MM.1S (cell line): Measurements from ENCODE around the gene TGFB2.

ENCODE experiments used
- DNase-seq: peaks from one replicate; pipeline ENCODE4 v3.0.0-alpha.2; 2015
- H2AFZ ChIP-seq: fragments of 300-600 bp; sonication (generic); 2 replicates; pipeline ENCODE4 v1.6.0; 2016; ENCODE audit warnings: antibody characterized with exemption, low read length
- H3F3A ChIP-seq: fragments of 300-600 bp; sonication (generic); 2 replicates; pipeline ENCODE4 v1.6.1; 2016; ENCODE audit warnings: mild to moderate bottlenecking, antibody characterized with exemption, low read length, moderate library complexity, mixed read lengths; ENCODE audit not compliant: insufficient read depth
- H3K27ac ChIP-seq: fragments of 300-600 bp; sonication (generic); 2 replicates; pipeline ENCODE4 v1.5.1; 2016; ENCODE audit warnings: mild to moderate bottlenecking, low read length
- H3K27me3 ChIP-seq: fragments of 300-600 bp; sonication (generic); replicated peaks from 2 replicates; pipeline ENCODE4 v1.6.0; 2016; ENCODE audit warnings: low read length; ENCODE audit not compliant: insufficient read depth
- H3K36me3 ChIP-seq: fragments of 300-600 bp; sonication (generic); replicated peaks from 2 replicates; pipeline ENCODE4 v1.6.1; 2016; ENCODE audit warnings: mild to moderate bottlenecking, low read length, mixed read lengths; ENCODE audit not compliant: insufficient read depth
- H3K4me1 ChIP-seq: fragments of 300-600 bp; sonication (generic); 2 replicates; pipeline ENCODE4 v1.6.1; 2016; ENCODE audit warnings: low read length, mixed read lengths
- H3K4me2 ChIP-seq: fragments of 300-600 bp; sonication (generic); 2 replicates; pipeline ENCODE4 v1.6.0; 2016; ENCODE audit warnings: low read depth, low read length
- H3K4me3 ChIP-seq: fragments of 300-600 bp; sonication (generic); 2 replicates; pipeline ENCODE4 v1.5.1; 2016; ENCODE audit warnings: low read length, mixed read lengths
- H3K79me2 ChIP-seq: fragments of 300-600 bp; sonication (generic); 2 replicates; pipeline ENCODE4 v1.6.1; 2016; ENCODE audit warnings: mixed run types, low read length, mixed read lengths
- H3K9ac ChIP-seq: fragments of 300-600 bp; sonication (generic); 2 replicates; pipeline ENCODE4 v1.6.1; 2016; ENCODE audit warnings: low read length, mixed read lengths
- H3K9me2 ChIP-seq: fragments of 300-600 bp; sonication (generic); replicated peaks from 2 replicates; pipeline ENCODE4 v1.6.1; 2016; ENCODE audit warnings: mild to moderate bottlenecking, low read length, mixed read lengths; ENCODE audit not compliant: insufficient read depth
- H3K9me3 ChIP-seq: fragments of 300-600 bp; sonication (generic); replicated peaks from 2 replicates; pipeline ENCODE4 v1.6.1; 2016; ENCODE audit warnings: mild to moderate bottlenecking, low read length, mixed read lengths; ENCODE audit not compliant: insufficient read depth
- H4K20me1 ChIP-seq: fragments of 300-600 bp; sonication (generic); 2 replicates; pipeline ENCODE4 v1.6.1; 2016; ENCODE audit warnings: mild to moderate bottlenecking, low read length, moderate library complexity, mixed read lengths; ENCODE audit not compliant: insufficient read depth
- EZH2 ChIP-seq: fragments of 300-600 bp; sonication (generic); optimal IDR thresholded peaks from 2 replicates; pipeline ENCODE3; 2017; ENCODE audit warnings: low read depth, mild to moderate bottlenecking, antibody characterized with exemption, low read length, mixed read lengths
- EZH2phosphoT487 ChIP-seq: fragments of 300-600 bp; sonication (generic); IDR thresholded peaks from 2 replicates; pipeline ENCODE4 v1.6.1; 2018; ENCODE audit warnings: antibody characterized with exemption, low read length
- TF ChIP-seq, protein P1 (sequence below): fragments of 300-600 bp; sonication (generic); IDR thresholded peaks from 2 replicates; pipeline ENCODE4 v1.5.1; 2016; ENCODE audit warnings: antibody characterized with exemption, low read length, mixed read lengths

The TGFB2 gene

DNA sequence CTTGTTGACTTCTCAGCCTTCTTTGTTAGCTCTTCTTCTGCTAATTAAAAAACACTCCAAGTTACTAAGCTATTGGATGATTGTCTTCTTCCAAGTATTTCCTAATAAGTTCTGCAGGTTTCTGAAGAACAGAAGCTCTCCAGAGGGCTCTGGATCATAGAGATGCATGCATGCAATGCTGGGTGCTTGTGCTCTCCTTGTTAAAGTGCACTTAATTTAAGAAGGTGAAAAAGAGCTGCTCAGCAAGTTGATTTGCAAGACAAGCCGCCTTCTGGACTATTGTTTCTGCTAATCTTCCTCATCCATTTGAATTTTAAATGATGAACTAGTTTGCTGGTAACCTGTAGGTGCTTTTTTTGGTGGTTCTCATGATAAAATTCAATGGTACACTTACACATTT, 43.9 kb upstream of the TGFB2 start:
- Histone ChIP-seq H3K9me3 (no peaks in the 10 kb centered on the region), H2AFZ (no peak overlapping the region), H3K4me1 (no peaks in the 10 kb centered on the region), H3K36me3 (no peaks in the 10 kb centered on the region), H4K20me1 (peaks cover 5% of the 10 kb centered on the region; the same call in 1 of the 2 replicates), H3K79me2 (peaks cover 62% of the 10 kb centered on the region), H3K4me3 (no peak overlapping the region), H3F3A (no peaks in the 10 kb centered on the region), H3K27ac (no peak overlapping the region), H3K9me2 (no peaks in the 10 kb centered on the region), H3K9ac (no peak overlapping the region), H3K4me2 (no peak overlapping the region), H3K27me3 (no peaks in the 10 kb centered on the region)
- no peak for DNase-seq
- no peak for TF ChIP-seq EZH2phosphoT487
- no peak for TF ChIP-seq EZH2
- TF ChIP-seq, protein P1, sequence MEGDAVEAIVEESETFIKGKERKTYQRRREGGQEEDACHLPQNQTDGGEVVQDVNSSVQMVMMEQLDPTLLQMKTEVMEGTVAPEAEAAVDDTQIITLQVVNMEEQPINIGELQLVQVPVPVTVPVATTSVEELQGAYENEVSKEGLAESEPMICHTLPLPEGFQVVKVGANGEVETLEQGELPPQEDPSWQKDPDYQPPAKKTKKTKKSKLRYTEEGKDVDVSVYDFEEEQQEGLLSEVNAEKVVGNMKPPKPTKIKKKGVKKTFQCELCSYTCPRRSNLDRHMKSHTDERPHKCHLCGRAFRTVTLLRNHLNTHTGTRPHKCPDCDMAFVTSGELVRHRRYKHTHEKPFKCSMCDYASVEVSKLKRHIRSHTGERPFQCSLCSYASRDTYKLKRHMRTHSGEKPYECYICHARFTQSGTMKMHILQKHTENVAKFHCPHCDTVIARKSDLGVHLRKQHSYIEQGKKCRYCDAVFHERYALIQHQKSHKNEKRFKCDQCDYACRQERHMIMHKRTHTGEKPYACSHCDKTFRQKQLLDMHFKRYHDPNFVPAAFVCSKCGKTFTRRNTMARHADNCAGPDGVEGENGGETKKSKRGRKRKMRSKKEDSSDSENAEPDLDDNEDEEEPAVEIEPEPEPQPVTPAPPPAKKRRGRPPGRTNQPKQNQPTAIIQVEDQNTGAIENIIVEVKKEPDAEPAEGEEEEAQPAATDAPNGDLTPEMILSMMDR = no peak

DNA sequence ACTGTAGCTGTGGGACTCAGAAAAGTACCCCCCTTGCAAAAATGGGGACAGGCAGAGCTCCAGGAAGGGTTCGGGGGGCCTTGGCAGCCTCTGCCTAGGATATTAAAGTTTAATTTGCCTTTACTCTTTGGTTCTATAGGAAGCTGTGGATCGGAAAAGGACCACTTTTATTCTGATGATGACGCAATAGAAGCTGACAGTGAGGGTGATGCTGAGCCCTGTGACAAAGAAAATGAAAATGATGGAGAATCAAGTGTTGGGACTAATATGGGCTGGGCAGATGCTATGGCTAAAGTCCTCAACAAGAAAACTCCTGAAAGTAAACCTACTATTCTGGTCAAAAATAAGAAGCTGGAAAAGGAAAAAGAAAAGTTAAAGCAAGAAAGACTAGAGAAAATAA, 43.0 kb upstream of the TGFB2 start:
- no peaks in the 10 kb centered on the region for H3F3A ChIP-seq
- peaks cover 53% of the 10 kb centered on the region for H3K79me2 ChIP-seq
- H3K36me3 ChIP-seq = no peaks in the 10 kb centered on the region
- H3K9me3 ChIP-seq = no peaks in the 10 kb centered on the region
- peaks cover 5% of the 10 kb centered on the region; the same call in 1 of the 2 replicates for H4K20me1 ChIP-seq
- H3K4me3 ChIP-seq = no peak overlapping the region
- H3K9me2 ChIP-seq = no peaks in the 10 kb centered on the region
- no peak overlapping the region for H3K9ac ChIP-seq
- DNase-seq = no peak
- no peak overlapping the region for H3K4me2 ChIP-seq
- TF ChIP-seq, protein P1 = no peak
- no peak for TF ChIP-seq EZH2phosphoT487
- no peak for TF ChIP-seq EZH2
- no peak overlapping the region for H2AFZ ChIP-seq
- no peaks in the 10 kb centered on the region for H3K4me1 ChIP-seq
- H3K27me3 ChIP-seq = no peaks in the 10 kb centered on the region
- H3K27ac ChIP-seq = no peak overlapping the region

DNA sequence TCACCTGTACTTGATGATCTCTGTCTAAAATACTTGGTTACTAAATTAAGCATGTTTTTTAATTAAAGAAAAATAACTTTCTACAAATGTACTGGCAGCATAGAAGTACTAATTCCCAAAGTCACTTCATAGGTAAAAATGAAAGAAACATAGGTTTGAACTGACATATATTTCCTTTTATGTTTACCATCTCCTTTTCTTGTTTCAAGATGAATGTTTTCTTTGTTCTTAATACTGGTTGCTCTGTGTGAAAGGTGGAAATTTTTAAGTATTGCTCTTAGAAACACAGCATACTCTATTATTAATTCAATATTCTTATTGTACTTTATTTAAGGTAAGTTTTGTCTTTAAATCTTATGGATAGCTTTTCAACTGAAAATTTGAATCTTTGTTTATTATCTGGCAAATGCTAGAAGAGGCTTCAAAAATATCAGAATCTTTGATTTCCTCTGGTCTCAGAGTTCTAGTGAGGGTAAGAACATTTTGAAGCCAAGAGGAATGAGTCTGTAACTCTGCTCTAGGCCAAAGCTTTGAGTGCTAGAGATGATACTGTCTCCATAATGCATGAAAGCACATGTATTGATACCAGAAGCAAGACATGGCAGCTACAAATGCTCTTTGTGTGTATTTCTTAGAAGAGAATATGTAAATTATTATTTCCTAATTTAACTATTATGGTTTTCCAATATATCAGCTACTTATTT, 41.8 kb upstream of the TGFB2 start:
- H3K4me1 ChIP-seq = no peaks in the 10 kb centered on the region
- H3F3A ChIP-seq = no peaks in the 10 kb centered on the region
- peaks cover 42% of the 10 kb centered on the region for H3K79me2 ChIP-seq
- no peak overlapping the region for H3K27ac ChIP-seq
- no peak overlapping the region for H3K4me3 ChIP-seq
- TF ChIP-seq, protein P1 = no peak
- TF ChIP-seq EZH2phosphoT487 = no peak
- H3K9me2 ChIP-seq = no peaks in the 10 kb centered on the region
- no peaks in the 10 kb centered on the region for H3K9me3 ChIP-seq
- no peak for DNase-seq
- no peaks in the 10 kb centered on the region for H3K36me3 ChIP-seq
- H2AFZ ChIP-seq = no peak overlapping the region
- no peak overlapping the region for H3K9ac ChIP-seq
- H3K4me2 ChIP-seq = no peak overlapping the region
- peaks cover 5% of the 10 kb centered on the region; the same call in 1 of the 2 replicates for H4K20me1 ChIP-seq
- no peaks in the 10 kb centered on the region for H3K27me3 ChIP-seq
